NCI-H2081 (cell line): ENCODE data around the gene SUGCT.

ENCODE experiments used
- DNase-seq, 2 experiments: peaks; one replicate each; lab custom pipeline; 2025; lab: John Stamatoyannopoulos, UW

The SUGCT gene

GRCh38 chr7:40784176-40784575, 649.4 kb downstream of the SUGCT start:
- DNase-seq = no peak

- no peak for DNase-seq
These were observed 652.1 kb downstream of the SUGCT start for GRCh38 chr7:40786909-40787308.

- no peak for DNase-seq
These were observed 658.3 kb downstream of the SUGCT start for GRCh38 chr7:40793132-40793531.

GRCh38 chr7:40795607-40796006, 660.8 kb downstream of the SUGCT start:
- DNase-seq = no peak

GRCh38 chr7:40796723-40797122, 661.9 kb downstream of the SUGCT start:
- no peak for DNase-seq

- no peak for DNase-seq
These were observed 663.8 kb downstream of the SUGCT start for GRCh38 chr7:40798613-40799012.

- DNase-seq = no peak
These were observed 664.9 kb downstream of the SUGCT start for GRCh38 chr7:40799493-40800403.

- DNase-seq = no peak
These were observed 666.0 kb downstream of the SUGCT start for GRCh38 chr7:40800771-40801170.

GRCh38 chr7:40802497-40802896, 667.7 kb downstream of the SUGCT start:
- no peak for DNase-seq

GRCh38 chr7:40804477-40805215, 669.8 kb downstream of the SUGCT start:
- DNase-seq = no peak

- DNase-seq = no peak
These were observed 670.6 kb downstream of the SUGCT start for GRCh38 chr7:40805361-40805760.

- DNase-seq = no peak
These were observed 673.7 kb downstream of the SUGCT start for GRCh38 chr7:40808378-40808942.

GRCh38 chr7:40810274-40810673, 675.5 kb downstream of the SUGCT start:
- no peak for DNase-seq

GRCh38 chr7:40811666-40812065, 676.9 kb downstream of the SUGCT start:
- no peak for DNase-seq

- DNase-seq = no peak
These were observed 680.2 kb downstream of the SUGCT start for GRCh38 chr7:40815022-40815421.

- no peak for DNase-seq
These were observed 680.7 kb downstream of the SUGCT start for GRCh38 chr7:40815512-40815911.

GRCh38 chr7:40822861-40823260, 688.1 kb downstream of the SUGCT start:
- no peak for DNase-seq

GRCh38 chr7:40824461-40824860, 689.7 kb downstream of the SUGCT start:
- DNase-seq = no peak

GRCh38 chr7:40826411-40827221, 691.8 kb downstream of the SUGCT start:
- DNase-seq = no peak

- DNase-seq = peak in 1 of 2 experiments; percentile 0
These were observed 692.6 kb downstream of the SUGCT start for GRCh38 chr7:40827222-40828085.
